GM20000 (cell line): ENCODE results near the gene GPR26.

ENCODE experiments used
- DNase-seq: peaks from one replicate; pipeline ENCODE4 v3.0.0; 2012; ENCODE audit warnings: low spot score
- TF ChIP-seq, protein P1 (sequence below): IDR thresholded peaks from 2 replicates; pipeline ENCODE4 v1.5.1; 2012; ENCODE audit warnings: mild to moderate bottlenecking, control low read depth; ENCODE audit errors: extremely low read depth, missing control alignments

The GPR26 gene

DNA sequence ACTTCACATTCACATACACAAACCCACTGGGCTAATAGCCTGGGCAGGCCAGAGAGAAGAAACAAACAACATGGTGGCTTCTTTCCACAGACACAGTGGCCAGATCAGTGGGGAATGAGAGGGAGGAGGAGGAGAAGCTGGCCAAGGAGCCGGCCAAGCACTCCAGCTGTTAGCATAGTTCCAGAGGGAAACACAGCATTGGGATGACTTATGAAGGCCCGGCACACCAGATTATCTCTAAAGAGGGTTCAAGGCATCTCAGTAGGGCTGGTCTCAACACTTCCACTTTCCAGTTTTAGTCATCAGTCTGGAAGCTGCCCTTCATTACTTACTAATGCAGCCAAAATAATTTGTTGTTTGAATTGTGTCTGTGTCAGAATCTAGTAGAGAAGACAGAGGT, 42.1 kb upstream of the GPR26 start:
- TF ChIP-seq, protein P1, sequence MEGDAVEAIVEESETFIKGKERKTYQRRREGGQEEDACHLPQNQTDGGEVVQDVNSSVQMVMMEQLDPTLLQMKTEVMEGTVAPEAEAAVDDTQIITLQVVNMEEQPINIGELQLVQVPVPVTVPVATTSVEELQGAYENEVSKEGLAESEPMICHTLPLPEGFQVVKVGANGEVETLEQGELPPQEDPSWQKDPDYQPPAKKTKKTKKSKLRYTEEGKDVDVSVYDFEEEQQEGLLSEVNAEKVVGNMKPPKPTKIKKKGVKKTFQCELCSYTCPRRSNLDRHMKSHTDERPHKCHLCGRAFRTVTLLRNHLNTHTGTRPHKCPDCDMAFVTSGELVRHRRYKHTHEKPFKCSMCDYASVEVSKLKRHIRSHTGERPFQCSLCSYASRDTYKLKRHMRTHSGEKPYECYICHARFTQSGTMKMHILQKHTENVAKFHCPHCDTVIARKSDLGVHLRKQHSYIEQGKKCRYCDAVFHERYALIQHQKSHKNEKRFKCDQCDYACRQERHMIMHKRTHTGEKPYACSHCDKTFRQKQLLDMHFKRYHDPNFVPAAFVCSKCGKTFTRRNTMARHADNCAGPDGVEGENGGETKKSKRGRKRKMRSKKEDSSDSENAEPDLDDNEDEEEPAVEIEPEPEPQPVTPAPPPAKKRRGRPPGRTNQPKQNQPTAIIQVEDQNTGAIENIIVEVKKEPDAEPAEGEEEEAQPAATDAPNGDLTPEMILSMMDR, result no peak

GRCh38 chr10:123633106-123633505, 33.0 kb upstream of the GPR26 start:
- TF ChIP-seq, protein P1, result no peak
- no peak for DNase-seq

More for the DNA sequence above, 42.1 kb upstream of the GPR26 start:
- no peak for DNase-seq

- TF ChIP-seq, protein P1, result no peak
These were observed 32.5 kb upstream of the GPR26 start for GRCh38 chr10:123633636-123634035.

DNA sequence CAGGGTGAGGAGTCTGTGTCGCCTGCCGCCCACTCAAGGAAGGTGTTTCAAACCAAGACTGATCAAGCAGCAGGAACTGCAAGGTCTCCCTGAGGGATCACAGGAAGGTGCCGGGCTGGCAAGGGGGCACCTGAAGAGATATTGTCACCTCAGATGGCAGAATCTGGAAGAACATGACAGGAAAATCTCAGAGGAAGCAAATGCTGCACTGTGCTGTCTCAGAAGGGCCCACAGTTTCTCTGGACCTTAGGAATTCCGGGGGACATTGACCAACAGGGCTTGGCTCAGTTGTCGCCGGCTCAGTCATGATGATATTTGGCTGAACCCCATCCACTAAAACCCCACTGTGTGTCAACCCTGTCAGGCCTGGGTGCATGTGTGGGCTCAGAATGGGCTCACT, 31.9 kb upstream of the GPR26 start:
- no peak for DNase-seq
- TF ChIP-seq, protein P1, result no peak

More at GRCh38 chr10:123633636-123634035, 32.5 kb upstream of the GPR26 start:
- DNase-seq, result no peak

GRCh38 chr10:123635131-123635530, 31.0 kb upstream of the GPR26 start:
- TF ChIP-seq, protein P1, result no peak
- no peak for DNase-seq

DNA sequence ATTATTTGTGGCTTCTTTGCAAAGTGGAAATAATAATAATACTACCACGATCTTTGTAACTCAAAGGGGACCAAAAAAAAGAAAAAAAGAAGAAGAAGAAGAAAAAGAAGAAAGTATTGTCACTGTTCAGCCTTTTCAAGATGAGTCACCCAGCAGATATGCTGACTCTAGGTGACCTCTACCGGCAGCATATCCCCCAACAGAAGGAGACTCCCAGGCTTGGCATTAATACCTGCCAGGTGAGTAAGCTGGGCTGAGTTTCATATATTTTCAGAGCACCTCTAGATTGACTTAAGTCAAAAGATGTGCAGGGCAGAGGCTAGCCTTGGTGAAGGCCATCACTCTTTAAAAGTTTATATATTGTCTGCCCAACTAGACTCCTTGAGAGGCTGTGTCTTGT, 30.4 kb upstream of the GPR26 start:
- DNase-seq, result no peak
- TF ChIP-seq, protein P1, result no peak

GRCh38 chr10:123636598-123637325, 29.4 kb upstream of the GPR26 start:
- TF ChIP-seq, protein P1, result no peak
- DNase-seq, result no peak
